HG03066 (cell line): ENCODE results near the gene TRAPPC12.

ENCODE experiments used
- ATAC-seq: cut with Tn5 transposase; IDR thresholded peaks from one replicate; pipeline ENCODE4 v1.9.1; 2021; ENCODE audit warnings: low read depth; ENCODE audit not compliant: unreplicated experiment

The TRAPPC12 gene

DNA sequence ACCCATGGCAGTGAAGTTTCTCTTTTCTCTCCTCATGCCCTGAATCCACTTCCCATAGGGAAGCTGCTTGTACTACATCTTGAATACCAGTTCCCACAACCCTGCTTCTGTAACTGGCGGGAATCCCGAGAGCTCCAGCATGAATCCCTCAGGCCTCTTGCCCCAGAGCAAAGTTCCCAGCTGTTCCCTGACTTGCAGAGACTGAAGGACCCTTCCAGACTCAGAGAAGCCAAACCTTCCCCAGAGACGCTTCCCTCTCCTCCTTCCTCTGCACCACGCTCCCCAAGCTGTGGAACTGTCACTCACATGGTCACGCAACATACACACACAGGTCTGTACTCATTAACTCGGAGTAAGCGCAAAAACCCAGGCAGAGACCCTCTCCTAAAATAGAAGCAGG lies 26.4 kb downstream of the TRAPPC12 start:
- no peak for ATAC-seq

DNA sequence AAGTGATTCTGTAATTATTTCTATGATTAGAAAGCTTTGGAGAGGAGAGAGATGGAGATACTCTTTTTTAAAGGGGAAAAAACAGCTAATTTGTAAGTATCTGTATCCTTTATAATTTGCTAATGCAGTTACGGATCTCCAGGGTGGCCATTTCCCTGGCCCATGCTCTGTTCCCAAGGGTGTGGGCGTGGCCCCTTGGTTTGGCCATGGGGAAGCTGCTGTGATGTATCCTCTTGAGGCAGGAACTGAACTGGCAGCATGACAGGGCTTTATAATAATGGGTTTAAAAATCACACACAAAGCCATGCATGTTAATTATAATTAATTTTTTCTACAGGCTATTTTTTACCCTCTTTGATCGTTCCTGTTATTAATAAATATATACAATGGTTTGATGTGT lies 27.0 kb downstream of the TRAPPC12 start:
- no peak for ATAC-seq

DNA sequence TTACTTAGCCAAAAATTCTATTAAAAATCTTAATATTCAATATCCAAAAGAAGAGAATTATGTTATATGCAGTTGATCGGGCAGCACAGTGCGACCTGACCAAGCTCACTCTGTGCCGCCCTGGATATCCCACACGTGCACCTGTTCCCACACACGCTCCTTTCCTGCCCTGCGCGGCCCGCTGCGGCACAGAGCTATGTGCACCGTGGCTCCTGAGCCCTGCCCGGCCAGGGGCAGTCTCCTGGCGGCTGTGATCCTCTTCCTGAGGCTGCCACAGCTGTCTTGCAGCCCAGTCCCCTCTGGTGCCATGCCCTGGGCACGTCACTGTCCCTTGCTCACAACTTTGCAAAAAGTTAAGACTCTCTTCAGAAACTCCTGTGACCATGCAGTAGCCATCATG lies 29.3 kb downstream of the TRAPPC12 start:
- ATAC-seq: no peak

DNA sequence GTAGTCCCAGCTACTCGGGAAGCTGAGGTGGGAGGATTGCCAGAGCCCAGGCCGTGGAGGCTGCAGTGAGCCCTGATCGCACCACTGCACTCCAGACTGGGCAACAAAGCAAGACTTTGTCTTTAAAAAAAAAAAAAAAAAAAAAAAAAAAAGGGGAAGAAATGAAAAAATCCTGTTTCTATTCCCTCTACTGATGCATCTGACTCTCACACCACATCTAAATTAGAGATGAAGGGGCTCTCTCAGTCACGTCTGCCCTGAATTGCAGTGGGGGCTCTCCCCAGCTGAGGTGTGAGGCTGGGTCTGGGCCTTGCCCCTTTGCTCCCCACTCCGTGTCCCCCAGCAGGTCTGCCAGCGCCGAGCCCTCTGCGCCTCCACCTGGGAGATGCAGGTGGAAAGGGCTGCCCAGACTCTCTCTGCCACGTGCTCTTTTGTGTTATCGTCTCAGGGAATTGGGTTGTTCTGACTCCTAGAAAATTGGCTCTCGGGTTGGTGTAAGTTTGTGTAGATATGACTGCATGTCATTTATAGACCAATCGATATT lies 30.2 kb downstream of the TRAPPC12 start:
- no peak for ATAC-seq

DNA sequence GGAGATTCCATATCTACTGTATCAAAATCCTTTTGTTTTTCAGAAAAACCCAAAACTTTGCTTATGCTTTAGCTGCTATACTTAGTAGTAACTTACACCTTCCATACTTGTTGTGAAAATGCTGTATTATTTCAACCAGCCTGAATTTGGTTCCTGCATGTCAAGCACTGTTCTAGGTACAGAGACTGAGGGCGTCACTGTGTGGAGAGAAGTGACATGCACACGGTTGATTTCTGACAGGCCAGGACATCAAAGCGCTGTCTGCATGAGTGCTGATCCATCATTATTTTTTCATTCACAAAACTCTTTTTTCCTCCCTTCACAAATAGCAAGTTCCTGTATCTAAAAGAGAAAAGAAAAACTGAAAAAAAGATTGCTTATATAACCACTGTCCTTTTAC lies 31.6 kb downstream of the TRAPPC12 start:
- ATAC-seq: no peak

DNA sequence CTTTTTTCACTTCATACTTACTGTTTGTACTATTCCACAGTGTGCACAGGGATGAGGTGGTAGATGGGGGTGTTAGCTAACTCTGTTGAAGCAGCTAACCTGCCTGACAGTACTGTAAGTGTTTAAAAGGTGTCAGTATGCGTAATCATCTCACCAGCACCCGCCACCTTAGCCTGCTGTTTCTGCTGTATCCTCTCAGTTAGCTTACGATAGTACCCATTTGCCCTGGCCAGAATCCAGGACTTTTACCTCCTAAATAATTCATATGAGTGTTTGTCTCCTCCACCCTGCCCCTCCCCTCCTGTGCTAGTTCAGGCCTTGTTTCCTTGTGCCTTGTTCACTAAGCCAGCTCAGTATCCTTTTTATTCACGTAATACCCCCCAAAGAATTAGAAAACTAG lies 34.2 kb downstream of the TRAPPC12 start:
- ATAC-seq: no peak

DNA sequence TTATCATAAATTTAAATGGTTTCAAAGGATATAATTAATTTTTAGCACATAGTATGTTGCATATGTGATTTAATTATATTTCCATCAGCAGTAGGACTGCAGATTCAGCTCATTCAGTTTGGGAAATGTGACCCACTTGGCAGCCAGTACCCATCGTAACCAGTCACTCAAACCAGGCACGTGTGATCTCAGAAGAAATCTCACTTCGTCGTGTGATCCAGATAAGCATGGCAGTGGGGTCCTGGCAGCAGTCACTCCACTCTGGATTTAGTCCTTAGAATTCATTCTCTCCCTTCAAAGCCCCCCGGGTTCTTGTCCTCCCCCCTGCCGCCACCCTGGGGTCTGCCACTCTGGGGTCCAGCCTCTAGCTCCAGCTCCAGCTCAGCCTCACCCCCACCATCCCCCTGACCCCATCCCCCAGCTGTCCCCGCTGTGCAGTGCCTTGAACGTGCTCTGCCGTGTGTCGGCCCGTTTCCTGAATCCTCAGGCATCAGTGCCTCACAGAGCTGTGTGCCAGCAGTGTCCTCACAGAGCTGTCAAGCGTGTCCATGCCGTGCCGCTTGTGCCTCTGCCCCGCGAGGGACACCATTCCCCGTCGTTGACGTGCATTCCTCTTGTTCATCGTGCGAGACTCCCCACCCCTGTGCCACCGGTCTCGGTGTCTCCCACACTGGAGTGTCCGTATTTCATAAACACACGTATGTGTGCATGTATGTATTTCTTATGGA lies 34.8 kb downstream of the TRAPPC12 start:
- ATAC-seq: no peak

DNA sequence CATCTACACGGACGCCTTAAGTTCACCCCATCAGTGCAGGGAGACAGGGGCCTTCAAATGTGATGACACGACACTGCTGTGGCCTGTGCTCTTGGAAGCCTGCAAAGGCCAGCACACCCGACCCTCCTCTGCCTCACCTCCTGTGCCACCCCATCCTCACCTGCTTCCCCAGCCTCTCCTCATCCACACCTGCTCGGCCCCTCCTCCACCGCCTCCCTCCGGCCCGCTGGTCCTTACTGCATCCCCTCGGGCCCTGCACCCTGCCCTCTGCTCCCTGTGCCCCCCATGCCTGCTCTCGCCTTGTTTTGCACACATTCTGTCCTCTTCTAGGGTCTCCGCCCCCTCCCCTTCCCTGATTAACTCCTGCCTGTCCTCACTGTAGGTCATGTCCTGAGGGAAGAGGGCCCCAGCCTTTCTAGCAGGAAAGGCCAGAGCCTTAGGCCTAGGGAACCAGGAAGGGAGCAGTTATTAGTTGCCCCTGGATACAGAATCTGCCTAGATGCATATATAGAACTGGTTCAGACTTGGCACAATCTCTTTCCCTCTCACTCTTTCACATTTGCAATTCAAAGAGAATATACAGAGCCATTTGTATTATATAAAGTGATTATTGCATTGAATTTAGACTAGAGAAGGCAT lies 39.4 kb downstream of the TRAPPC12 start:
- no peak for ATAC-seq

DNA sequence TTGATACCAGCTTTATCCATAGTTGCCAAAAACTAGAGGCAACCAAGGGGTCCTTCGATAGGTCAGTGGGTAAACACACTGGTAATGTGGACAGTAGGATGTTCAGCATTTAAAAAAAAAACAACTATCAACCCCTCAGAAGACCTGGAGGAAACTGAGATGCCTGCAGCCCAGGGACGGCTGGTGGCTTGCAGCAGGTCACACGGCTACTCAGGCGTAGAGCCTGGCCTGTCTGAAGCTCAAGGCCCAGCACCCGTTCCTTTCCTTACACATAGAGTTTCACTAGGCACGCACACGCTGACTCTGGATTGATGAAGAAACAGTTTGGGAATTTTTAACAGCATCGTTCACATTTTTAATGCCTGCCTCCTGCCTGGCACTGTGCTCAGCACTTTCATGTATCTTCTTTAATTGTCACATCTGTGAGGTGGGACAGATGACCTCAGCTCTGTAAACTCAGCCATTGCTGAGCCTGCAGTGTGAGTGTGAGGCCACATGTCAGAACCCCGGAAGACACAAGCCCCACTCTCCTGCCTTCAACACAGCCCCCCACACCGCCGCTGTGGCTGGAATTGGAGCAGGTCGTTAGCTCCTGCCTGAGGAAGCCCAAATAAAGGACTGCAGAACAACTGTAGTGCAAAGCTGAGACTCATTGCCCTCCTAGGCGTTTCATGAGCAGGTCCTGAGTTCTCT lies 40.7 kb downstream of the TRAPPC12 start:
- ATAC-seq: no peak

DNA sequence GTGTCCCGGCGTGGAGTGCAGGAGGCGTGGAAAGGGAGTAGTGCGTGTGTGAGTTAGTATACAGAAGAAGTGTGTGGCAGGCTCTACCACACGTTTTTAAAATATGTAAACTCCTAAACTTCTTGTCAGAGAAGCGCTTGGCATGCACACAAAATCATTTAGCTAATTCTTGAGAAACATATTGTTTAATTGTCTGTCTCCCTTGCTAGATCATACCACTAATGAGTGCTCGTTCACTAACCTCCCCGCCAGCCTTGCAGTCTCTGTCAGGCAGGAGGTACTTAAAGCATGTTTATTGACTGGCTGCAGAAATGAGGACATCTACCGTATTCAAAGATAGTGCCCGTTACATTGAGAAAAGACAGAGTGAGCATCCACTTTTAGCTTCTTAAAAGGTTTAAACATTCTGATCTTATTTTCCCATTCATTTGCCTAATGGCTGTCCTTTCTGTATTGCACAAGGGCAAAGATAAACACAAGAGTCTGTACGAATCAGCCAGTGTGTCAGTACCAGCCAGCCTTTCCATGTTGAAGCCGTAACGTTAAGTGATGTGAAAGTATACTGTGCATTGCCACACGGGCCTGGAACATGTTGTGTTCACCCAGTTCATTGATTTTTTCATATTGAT lies 41.4 kb downstream of the TRAPPC12 start:
- ATAC-seq: no peak

DNA sequence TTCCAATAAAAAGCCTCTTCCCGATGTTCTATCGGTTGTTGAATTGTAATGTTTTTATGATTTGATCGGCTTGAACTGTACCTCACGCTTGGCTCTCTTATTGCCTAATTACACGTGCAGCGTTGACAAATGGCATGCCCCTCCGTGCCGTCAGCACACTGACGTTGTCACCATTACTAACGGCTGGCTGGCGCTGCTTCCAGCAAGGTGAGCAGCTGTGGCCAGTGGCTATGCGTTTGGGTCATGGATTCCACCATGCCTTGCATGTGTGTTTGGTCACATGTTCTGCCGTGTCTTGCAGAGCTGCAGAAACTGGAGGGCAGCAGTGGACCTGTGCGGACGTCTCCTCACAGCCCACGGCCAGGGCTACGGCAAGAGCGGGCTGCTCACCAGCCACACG lies 42.1 kb downstream of the TRAPPC12 start:
- ATAC-seq: no peak

DNA sequence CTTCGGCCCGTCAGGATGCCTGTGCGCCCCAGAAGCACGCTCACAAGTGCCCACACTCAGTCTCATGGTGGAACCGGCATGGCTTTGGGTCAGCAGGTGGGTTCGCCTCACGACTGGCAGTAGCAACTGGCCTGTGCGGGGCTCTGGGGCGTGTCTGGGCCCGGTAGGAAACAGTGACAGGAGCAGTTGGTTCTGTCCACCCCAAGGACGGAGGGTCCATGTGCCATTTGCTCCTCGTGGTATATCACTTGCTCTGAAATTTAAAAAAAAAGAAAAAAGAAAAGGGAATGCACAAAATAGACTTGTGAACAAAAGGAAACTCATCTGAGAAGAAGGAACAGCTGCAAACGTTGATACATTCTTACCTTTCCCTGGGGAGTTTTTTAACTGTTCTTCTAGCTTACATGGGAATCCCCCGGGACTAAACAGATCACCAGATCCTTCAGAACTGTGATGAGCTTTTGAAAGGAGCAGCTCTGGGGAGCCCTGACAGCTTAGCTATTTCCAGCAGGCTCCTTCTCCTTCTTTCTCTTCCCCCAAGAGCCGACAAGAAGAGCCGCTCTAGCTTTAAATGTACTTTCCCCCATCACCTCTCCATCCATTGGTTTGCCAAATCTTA lies 42.8 kb downstream of the TRAPPC12 start:
- no peak for ATAC-seq

DNA sequence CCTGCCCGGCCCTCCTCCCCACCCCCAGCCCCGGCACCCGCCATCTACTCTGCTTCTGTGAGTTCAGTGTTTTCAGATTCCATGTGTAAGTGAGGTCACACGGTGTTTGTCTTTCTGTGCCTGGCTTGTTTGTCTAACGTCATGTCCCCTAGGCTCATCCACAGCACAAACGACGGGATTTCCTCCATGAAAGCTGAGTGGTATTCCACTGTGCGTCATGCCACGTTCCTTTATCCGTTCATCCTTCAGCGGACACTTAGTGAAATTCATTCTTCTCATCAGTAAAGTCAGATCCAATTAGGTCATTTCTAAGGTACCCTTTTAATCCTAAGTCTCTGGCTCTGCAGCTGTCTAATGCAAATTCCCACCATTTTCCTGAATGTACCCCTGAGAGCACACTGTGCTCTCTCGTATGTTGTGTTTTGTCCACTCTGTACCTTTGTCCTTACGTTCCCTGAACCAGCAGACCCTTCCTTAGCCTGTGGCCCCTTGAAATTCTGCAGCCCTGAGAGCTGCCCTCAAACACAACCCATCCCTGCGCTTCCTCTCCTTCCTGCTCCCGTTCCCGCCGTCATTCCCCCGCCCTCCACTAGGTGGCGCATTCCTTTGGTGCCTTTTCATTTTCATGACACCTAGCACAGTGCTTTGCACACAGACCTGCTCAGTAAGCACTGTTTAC lies 44.1 kb downstream of the TRAPPC12 start:
- ATAC-seq: no peak

DNA sequence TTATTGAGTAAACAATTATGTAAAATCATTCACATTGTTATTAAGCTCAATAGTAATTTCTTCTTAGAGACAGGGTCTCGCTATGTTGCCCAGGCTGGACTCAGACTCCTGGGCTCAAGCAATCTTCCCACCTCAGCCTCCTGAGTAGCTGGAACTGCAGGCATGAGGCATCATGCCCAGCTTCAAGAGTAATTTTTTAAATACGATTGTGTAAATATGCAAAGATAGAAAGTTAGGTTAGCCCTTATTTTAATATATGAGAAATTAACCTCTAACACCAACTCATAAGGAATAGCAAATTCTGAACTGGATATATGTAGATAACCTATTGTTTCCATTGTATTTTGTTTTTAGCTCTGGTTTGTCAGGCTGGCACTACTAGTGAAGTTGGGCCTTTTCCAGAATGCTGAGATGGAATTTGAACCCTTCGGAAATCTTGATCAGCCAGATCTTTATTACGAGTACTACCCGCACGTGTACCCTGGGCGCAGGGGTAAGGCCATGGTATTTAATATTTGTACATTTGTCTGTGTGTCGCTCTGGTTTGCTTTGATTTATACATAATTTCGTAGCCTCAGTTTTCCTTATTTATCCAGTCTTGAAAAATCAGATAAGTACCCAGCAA lies 44.8 kb downstream of the TRAPPC12 start:
- ATAC-seq: no peak

DNA sequence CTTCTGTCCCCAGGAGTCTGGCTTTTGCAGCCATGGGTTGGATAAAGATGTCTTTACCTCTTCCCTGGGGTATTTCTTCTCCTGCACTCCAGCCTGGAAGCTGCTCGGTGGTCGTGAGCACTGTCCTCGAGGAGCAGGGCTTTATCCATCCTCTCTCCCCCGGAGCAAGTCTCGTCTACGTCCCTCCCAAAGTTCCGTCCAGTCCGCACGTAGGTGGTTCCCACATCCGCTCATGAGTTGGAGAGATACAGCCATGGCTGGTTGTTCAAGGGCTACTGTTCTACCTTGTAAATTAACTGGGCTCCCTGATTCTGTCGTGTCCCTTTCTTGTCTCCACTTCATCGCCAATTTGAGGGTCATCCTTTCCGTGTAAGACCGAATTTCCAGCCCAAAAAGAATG lies 47.1 kb downstream of the TRAPPC12 start:
- no peak for ATAC-seq

DNA sequence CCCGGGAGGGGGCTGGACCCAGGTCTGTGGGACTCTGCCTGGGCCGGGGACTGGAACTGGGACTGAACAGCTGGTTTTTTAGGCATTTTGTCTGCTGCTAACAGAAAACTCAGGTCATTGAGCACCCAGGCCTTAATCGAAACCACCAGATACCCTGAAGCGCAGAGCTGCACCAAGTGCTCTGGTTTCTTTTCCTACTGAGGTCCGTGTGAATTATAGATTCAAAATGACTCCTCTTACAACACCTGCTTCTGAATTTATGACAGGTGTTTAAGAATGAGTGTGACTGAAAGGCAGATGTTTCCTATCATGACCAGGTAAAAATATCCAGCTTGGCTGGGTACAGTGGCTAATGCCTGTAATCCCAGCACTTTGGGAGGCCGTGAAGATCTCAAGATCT lies 47.8 kb downstream of the TRAPPC12 start:
- ATAC-seq: peak; percentile 54

DNA sequence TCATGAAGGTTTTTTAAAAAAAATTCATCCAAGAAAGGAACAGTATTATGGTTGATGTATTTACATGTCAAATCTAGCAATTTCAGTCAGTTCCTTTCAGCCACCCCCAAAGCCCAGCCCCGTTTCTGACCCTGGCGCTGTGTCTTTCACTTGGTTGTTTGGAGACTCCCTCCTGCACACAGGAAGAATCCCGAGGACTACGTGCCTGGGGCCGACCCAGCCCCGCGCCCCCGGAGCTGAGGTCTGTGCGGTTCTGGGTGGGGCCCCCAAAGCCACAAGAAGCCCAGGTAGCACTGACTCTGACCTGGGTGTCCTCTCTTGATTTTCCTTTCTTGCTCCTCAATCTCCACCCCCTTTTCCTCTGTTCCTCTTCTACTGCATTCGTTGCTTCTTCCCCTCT lies 49.1 kb downstream of the TRAPPC12 start:
- ATAC-seq: no peak

DNA sequence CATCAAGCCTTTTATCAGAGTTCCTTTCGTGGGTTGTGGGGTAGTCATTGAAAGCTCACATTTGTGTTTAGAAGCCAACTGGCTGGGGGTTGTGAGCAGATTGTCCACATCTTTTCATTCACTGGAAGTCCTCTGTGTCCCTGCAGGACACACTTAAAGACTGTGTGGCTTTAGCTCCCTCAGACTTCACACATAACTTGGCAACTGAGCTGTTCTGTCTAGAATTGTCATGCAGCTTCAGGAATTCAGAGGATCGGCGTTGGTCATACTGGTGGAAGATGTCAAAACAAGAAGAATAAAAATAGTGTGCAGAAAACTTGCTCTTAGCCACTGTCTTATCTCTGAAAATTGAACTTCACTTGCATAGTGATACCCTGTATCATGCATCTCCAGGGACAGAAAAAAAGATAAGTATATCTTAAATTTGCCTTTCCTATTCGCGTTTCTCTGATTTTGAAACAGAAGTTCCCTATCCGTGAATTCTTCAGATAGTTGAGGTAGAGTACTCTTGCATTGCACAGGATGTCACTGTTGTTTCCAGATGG lies 49.6 kb downstream of the TRAPPC12 start:
- no peak for ATAC-seq

DNA sequence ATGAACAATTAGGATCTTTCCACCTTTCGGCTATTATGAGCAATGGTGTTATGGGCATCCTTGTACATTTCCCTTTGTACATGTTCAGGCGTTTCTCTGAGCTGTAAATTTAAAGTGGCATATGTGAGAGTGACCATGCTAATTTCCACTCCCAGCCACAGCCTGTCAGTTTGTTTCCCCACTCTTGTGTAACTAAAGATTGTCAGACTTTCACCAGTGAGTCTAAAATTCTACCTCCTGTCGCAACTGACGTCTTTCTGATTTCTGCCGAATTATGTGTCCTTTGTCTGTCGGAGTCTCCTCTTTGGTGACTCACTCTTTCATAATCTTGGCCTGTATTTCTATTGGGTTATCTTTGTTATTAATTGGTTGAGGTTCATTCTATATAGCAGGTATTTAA lies 50.7 kb downstream of the TRAPPC12 start:
- ATAC-seq: no peak
